Nephron (organoid): ENCODE results near the gene ESR1.

Experiments
- H3K27ac Mint-ChIP-seq, 3 experiments: 2 replicates each; pipeline ENCODE4 v1.8.0; 2020; ENCODE audit warnings: mixed read lengths in 3 of 3, mild to moderate bottlenecking in 2 of 3, moderate library complexity in 1 of 3
- H3K27me3 Mint-ChIP-seq: 2 replicates; pipeline ENCODE4 v1.8.0; 2021; ENCODE audit warnings: low read depth, mild to moderate bottlenecking, moderate library complexity, mixed read lengths
- H3K36me3 Mint-ChIP-seq: 2 replicates; pipeline ENCODE4 v1.8.0; 2020; ENCODE audit warnings: low read depth, mixed read lengths
- H3K4me1 Mint-ChIP-seq: 2 replicates; pipeline ENCODE4 v1.8.0; 2020; ENCODE audit warnings: mixed read lengths
- H3K4me3 Mint-ChIP-seq, 3 experiments: 2 replicates each; pipeline ENCODE4 v1.8.0; 2020; ENCODE audit warnings: mild to moderate bottlenecking in 3 of 3, mixed read lengths in 3 of 3, moderate library complexity in 2 of 3
- H3K9me3 Mint-ChIP-seq: 2 replicates; pipeline ENCODE4 v1.8.0; 2020; ENCODE audit warnings: mixed read lengths
- TF ChIP-seq, protein P1 (sequence below), 3 experiments: fragments of 200-600 bp; sonication (generic); IDR thresholded peaks; one replicate each; pipeline ENCODE4 v1.5.0; 2021; ENCODE audit warnings: antibody characterized with exemption in 3 of 3; ENCODE audit not compliant: unreplicated experiment in 3 of 3

ESR1 gene

DNA sequence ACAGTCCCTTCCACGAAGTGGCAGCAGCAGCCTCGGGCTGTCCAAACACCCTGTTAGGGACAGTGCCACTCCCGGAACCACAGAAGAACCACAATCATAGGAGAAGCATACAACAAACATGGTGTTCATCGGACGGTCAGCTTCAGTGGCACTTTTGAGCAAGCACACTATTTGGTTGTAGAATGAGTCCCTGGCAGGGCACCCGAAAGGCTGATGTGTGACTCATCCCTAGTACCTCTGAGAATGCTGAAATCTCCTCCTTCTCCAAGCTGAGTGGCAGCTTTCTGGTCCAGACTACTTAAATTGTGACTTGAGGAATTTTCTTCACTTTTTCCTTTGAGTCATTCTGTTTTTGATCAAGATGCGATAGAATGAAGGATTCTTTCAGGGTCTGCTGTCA is 282.5 kb downstream of the ESR1 start:
- H3K4me1 Mint-ChIP-seq = peaks cover 5% of the 10 kb centered on the region
- H3K9me3 Mint-ChIP-seq = no peaks in the 10 kb centered on the region
- TF ChIP-seq, protein P1, sequence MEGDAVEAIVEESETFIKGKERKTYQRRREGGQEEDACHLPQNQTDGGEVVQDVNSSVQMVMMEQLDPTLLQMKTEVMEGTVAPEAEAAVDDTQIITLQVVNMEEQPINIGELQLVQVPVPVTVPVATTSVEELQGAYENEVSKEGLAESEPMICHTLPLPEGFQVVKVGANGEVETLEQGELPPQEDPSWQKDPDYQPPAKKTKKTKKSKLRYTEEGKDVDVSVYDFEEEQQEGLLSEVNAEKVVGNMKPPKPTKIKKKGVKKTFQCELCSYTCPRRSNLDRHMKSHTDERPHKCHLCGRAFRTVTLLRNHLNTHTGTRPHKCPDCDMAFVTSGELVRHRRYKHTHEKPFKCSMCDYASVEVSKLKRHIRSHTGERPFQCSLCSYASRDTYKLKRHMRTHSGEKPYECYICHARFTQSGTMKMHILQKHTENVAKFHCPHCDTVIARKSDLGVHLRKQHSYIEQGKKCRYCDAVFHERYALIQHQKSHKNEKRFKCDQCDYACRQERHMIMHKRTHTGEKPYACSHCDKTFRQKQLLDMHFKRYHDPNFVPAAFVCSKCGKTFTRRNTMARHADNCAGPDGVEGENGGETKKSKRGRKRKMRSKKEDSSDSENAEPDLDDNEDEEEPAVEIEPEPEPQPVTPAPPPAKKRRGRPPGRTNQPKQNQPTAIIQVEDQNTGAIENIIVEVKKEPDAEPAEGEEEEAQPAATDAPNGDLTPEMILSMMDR (IDR thresholded peaks at IDR 0.05; ENCODE audit: unreplicated experiment in 3 of 3) = no peak
- H3K4me3 Mint-ChIP-seq = no peak overlapping the region
- H3K27me3 Mint-ChIP-seq = peaks cover 5% of the 10 kb centered on the region
- H3K36me3 Mint-ChIP-seq = no peaks in the 10 kb centered on the region
- H3K27ac Mint-ChIP-seq = no peak overlapping the region

DNA sequence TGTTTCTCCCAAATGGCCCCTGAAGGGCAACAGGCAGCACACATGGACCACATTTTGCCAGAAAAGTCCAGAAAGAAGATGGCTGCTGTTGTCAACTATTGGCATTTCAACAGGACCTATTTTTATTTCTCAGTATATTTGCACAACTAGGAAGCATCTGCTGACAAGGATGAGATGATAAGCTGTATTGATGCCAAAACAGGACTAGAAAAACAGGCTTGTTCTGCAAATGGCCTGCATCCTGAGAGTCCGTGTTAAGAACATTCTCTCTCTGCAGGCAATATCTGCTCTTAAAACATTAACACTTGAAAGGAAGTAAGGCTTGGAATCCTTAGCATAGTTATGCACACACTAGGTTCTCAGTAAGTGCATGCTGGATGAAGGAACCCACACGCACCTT is 283.7 kb downstream of the ESR1 start:
- TF ChIP-seq, protein P1 (IDR thresholded peaks at IDR 0.05; ENCODE audit: unreplicated experiment in 3 of 3) = no peak
- H3K4me1 Mint-ChIP-seq = peaks cover 5% of the 10 kb centered on the region
- no peaks in the 10 kb centered on the region for H3K9me3 Mint-ChIP-seq
- no peak overlapping the region for H3K27ac Mint-ChIP-seq
- no peak overlapping the region for H3K4me3 Mint-ChIP-seq
- peaks cover 5% of the 10 kb centered on the region for H3K27me3 Mint-ChIP-seq
- H3K36me3 Mint-ChIP-seq = no peaks in the 10 kb centered on the region

DNA sequence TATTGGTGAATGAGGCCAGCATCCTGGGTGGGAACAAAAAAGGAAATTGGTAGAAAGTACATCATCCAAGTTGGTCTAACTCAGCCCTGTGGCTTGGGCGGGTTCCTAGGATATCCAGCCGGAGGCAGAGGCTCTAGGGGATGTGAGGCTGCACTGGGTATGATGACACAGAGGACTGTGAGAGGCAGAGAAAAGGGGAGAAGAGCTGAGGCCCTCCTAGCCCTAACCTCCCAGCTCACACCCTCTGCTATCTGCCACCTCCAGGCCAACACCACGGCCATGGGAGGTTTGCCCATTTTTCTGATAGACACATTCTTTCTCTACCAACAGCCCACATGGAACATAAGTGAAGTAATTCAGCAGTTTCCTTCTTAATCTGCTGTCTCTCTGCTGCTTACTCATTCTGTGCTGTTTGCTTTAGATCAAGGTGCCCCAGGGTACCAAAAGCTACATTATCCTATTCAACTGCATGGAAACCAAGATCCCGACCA is 284.4 kb downstream of the ESR1 start:
- peaks cover 5% of the 10 kb centered on the region for H3K27me3 Mint-ChIP-seq
- peaks cover 9% of the 10 kb centered on the region for H3K4me1 Mint-ChIP-seq
- no peak overlapping the region for H3K4me3 Mint-ChIP-seq
- TF ChIP-seq, protein P1 (IDR thresholded peaks at IDR 0.05; ENCODE audit: unreplicated experiment in 3 of 3) = no peak
- H3K27ac Mint-ChIP-seq = no peak overlapping the region
- no peaks in the 10 kb centered on the region for H3K9me3 Mint-ChIP-seq
- no peaks in the 10 kb centered on the region for H3K36me3 Mint-ChIP-seq

DNA sequence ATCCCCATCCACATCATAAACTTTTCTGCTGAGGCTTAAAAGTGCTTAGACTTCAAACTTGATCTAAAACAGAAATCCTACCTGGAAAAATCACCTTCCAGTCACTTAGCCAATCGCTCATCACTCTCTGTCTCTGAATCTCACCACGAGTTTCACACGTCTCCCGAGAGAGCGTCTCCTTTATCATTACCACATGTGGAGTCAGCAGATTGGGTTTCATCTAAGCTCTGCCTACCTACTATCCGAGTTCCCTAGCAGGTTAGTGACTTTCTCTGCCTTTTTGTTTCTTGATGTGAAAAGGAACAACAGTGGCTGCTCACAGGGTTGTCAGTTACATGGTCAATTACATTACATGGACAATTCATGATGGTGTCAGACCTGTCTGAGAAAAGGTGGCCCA is 286.2 kb downstream of the ESR1 start:
- TF ChIP-seq, protein P1 (IDR thresholded peaks at IDR 0.05; ENCODE audit: unreplicated experiment in 3 of 3) = no peak
- H3K27ac Mint-ChIP-seq = no peak overlapping the region
- peaks cover 20% of the 10 kb centered on the region for H3K4me1 Mint-ChIP-seq
- H3K27me3 Mint-ChIP-seq = peaks cover 5% of the 10 kb centered on the region
- H3K9me3 Mint-ChIP-seq = no peaks in the 10 kb centered on the region
- H3K4me3 Mint-ChIP-seq = no peak overlapping the region
- H3K36me3 Mint-ChIP-seq = no peaks in the 10 kb centered on the region

DNA sequence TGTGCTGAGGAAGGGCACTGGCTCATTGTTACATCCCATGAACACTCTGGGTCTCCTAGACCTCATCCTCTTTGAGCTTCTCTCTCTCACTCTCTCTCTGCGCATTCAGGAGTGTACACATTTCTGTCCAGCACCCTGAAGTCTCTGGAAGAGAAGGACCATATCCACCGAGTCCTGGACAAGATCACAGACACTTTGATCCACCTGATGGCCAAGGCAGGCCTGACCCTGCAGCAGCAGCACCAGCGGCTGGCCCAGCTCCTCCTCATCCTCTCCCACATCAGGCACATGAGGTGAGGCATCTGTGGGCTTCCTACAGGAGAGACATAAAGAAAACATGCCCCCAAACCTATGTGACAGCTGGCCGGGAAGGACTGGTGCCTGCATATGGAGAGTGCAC is 286.8 kb downstream of the ESR1 start:
- Mint-ChIP-seq H3K27ac (no peak overlapping the region), H3K4me1 (peaks cover 26% of the 10 kb centered on the region), H3K4me3 (no peak overlapping the region), H3K9me3 (no peaks in the 10 kb centered on the region), H3K27me3 (peaks cover 5% of the 10 kb centered on the region), H3K36me3 (no peaks in the 10 kb centered on the region)
- TF ChIP-seq, protein P1 (IDR thresholded peaks at IDR 0.05; ENCODE audit: unreplicated experiment in 3 of 3) = no peak

DNA sequence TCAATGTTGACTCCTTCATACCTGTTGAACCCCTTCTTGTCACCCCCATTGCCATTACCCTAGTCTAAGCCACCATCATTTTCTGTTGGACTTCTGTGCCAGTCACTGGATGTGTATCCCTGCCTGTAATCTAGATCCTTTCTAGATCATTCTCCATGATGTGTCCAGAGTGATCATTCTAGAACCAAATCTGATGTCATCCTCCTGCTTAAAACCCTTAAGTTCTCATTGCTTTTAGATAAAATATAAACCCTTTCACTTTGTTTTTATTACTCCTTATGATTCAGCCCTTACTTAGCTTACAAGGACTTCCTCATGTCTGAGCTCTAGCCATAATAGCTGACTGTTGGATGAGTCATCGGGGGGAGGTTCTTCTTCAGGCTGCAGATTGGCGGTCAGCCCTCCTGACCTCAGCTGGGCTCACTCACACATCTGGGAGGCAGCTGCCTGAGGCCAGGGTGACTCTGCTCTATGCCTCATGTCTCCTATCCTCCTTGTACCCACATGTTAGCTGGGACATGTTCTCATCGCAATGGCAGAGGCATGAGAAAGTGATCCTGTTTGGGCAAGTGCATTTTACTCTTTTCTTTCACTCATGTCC is 287.6 kb downstream of the ESR1 start:
- Mint-ChIP-seq H3K4me1 (peaks cover 33% of the 10 kb centered on the region), H3K27me3 (peaks cover 5% of the 10 kb centered on the region), H3K27ac (no peak overlapping the region), H3K9me3 (no peaks in the 10 kb centered on the region), H3K4me3 (no peak overlapping the region), H3K36me3 (no peaks in the 10 kb centered on the region)
- TF ChIP-seq, protein P1 (IDR thresholded peaks at IDR 0.05; ENCODE audit: unreplicated experiment in 3 of 3) = no peak
